SK-N-SH (cell line): ENCODE results near the gene RBM46. TPM values are rescaled to one million over a fixed set of nuclear protein-coding genes. Genes with fewer than 3 reads are reported as not detected.

Source experiments
- CTCF ChIA-PET: fragments of 300-600, 350-600 bp; formaldehyde crosslinking; extraction: SDS; loops from one replicate; lab custom pipeline; 2021; lab: Yijun Ruan, JAX
- POLR2A ChIA-PET: fragments of 350-600 bp; sonication (Branson Sonifier 250); formaldehyde crosslinking; extraction: SDS; loops from one replicate; lab custom pipeline; 2020; ENCODE audit warnings: antibody characterized with exemption, inconsistent platforms; lab: Yijun Ruan, JAX
- DNase-seq: peaks from one replicate; pipeline ENCODE4 v3.0.0; 2012
- H2AFZ ChIP-seq: fragments of 200-600 bp; sonication (generic); 2 replicates; pipeline ENCODE4 v1.8.1; 2016; ENCODE audit warnings: antibody characterized with exemption, mild to moderate bottlenecking, low read depth
- H3F3A ChIP-seq: fragments of 200-600 bp; sonication (generic); replicated peaks from 2 replicates; pipeline ENCODE3; 2016; ENCODE audit warnings: antibody characterized with exemption, mild to moderate bottlenecking; ENCODE audit not compliant: insufficient read depth
- H3K27ac ChIP-seq, 2 experiments: fragments of 200-500 bp in 1 of 2; fragments of 200-600 bp in 1 of 2; sonication (Bioruptor generic) in 1 of 2; sonication (generic), shearing (Covaris generic) in 1 of 2; 2 replicates each; pipeline versions ENCODE4 v1.5.1 to v1.6.1; 2014 to 2016; ENCODE audit warnings: low read depth in 2 of 2, inconsistent platforms in 1 of 2, low read length in 1 of 2, mild to moderate bottlenecking in 1 of 2, mixed read lengths in 1 of 2
- H3K27me3 ChIP-seq: fragments of 200-600 bp; sonication (generic), shearing (Covaris generic); 2 replicates; pipeline ENCODE4 v1.6.1; 2016; ENCODE audit warnings: mixed run types; ENCODE audit not compliant: insufficient read depth
- H3K36me3 ChIP-seq, 2 experiments: fragments of 200-500 bp in 1 of 2; fragments of 200-600 bp in 1 of 2; sonication (Bioruptor generic) in 1 of 2; sonication (generic) in 1 of 2; replicated peaks in 1 of 2; 2 replicates each; pipeline versions ENCODE3 to v1.5.1; 2014 to 2016; ENCODE audit warnings: low read length in 1 of 2, mild to moderate bottlenecking in 1 of 2; ENCODE audit not compliant: insufficient read depth in 2 of 2, control insufficient read depth in 1 of 2
- H3K4me1 ChIP-seq, 2 experiments: fragments of 200-500 bp in 1 of 2; fragments of 200-600 bp in 1 of 2; sonication (Bioruptor generic) in 1 of 2; sonication (generic), shearing (Covaris generic) in 1 of 2; 2 replicates each; pipeline versions ENCODE4 v1.5.1 to v1.6.1; 2014 to 2016; ENCODE audit warnings: low read depth in 1 of 2, low read length in 1 of 2, mixed run types in 1 of 2; ENCODE audit not compliant: insufficient read depth in 2 of 2, control insufficient read depth in 1 of 2
- H3K4me2 ChIP-seq: fragments of 200-600 bp; sonication (generic), shearing (Covaris generic); 2 replicates; pipeline ENCODE4 v1.6.1; 2017; ENCODE audit warnings: mixed run types
- H3K4me3 ChIP-seq, 2 experiments: fragments of 200-500 bp in 1 of 2; fragments of 200-600 bp in 1 of 2; sonication (Bioruptor generic) in 1 of 2; sonication (generic), shearing (Covaris generic) in 1 of 2; 2 replicates each; pipeline versions ENCODE4 v1.5.1 to v1.8.1; 2014 to 2016; ENCODE audit warnings: low read depth in 2 of 2, inconsistent platforms in 1 of 2, low read length in 1 of 2, mild to moderate bottlenecking in 1 of 2, mixed read lengths in 1 of 2, moderate library complexity in 1 of 2
- H3K79me2 ChIP-seq: fragments of 200-600 bp; sonication (generic); 2 replicates; pipeline ENCODE4 v1.8.1; 2017; ENCODE audit warnings: mild to moderate bottlenecking; ENCODE audit not compliant: insufficient read depth
- H3K9ac ChIP-seq: fragments of 200-600 bp; sonication (generic); 2 replicates; pipeline ENCODE4 v1.6.1; 2017; ENCODE audit warnings: mixed run types
- H3K9me2 ChIP-seq: fragments of 200-600 bp; sonication (generic); 2 replicates; pipeline ENCODE4 v1.6.1; 2017; ENCODE audit warnings: mixed run types
- H3K9me3 ChIP-seq: fragments of 200-600 bp; sonication (generic); 2 replicates; pipeline ENCODE4 v1.6.1; 2017; ENCODE audit warnings: mixed run types, mild to moderate bottlenecking, moderate library complexity
- H4K20me1 ChIP-seq: fragments of 200-600 bp; sonication (generic); 2 replicates; pipeline ENCODE4 v1.6.1; 2017; ENCODE audit warnings: mild to moderate bottlenecking, mixed run types; ENCODE audit not compliant: insufficient read depth
- CHD2 ChIP-seq: fragments of 150-350 bp; IDR thresholded peaks from 2 replicates; pipeline ENCODE4 v1.6.1; 2018; ENCODE audit warnings: low read length; ENCODE audit not compliant: partially characterized antibody
- EZH2phosphoT487 ChIP-seq: fragments of 200-600 bp; sonication (generic); IDR thresholded peaks from 2 replicates; pipeline ENCODE4 v1.6.1; 2017; ENCODE audit warnings: low read depth, mixed run types, mild to moderate bottlenecking, antibody characterized with exemption, moderate library complexity, borderline replicate concordance
- FOSL2 ChIP-seq: IDR thresholded peaks from 2 replicates; pipeline ENCODE4 v1.4.0; 2012; ENCODE audit warnings: low read depth, mild to moderate bottlenecking, moderate library complexity, borderline replicate concordance
- FOXJ3 ChIP-seq: sonication (generic); formaldehyde crosslinking; IDR thresholded peaks from 2 replicates; pipeline ENCODE4 v1.5.1; 2020; ENCODE audit warnings: mild to moderate bottlenecking, missing genetic modification reagents
- FOXM1 ChIP-seq: IDR thresholded peaks from 2 replicates; pipeline ENCODE4 v1.4.0; 2012; ENCODE audit warnings: low read depth, mild to moderate bottlenecking
- GABPA ChIP-seq: IDR thresholded peaks from 2 replicates; pipeline ENCODE4 v1.4.0; 2012; ENCODE audit warnings: low read depth, mild to moderate bottlenecking
- GATA2 ChIP-seq: sonication (generic); formaldehyde crosslinking; IDR thresholded peaks from 2 replicates; pipeline ENCODE4 v1.5.0; 2020; ENCODE audit warnings: mild to moderate bottlenecking, missing genetic modification reagents
- JUND ChIP-seq: IDR thresholded peaks from 2 replicates; pipeline ENCODE4 v1.4.0; 2012
- MXI1 ChIP-seq: IDR thresholded peaks from 2 replicates; pipeline ENCODE4 v1.6.1; 2012; ENCODE audit warnings: mild to moderate bottlenecking, low read depth, low read length, improper control_type of control experiment
- NRF1 ChIP-seq: IDR thresholded peaks from 2 replicates; pipeline ENCODE4 v1.6.1; 2012; ENCODE audit warnings: low read depth, mild to moderate bottlenecking, low read length
- PBX3 ChIP-seq: IDR thresholded peaks from 2 replicates; pipeline ENCODE4; 2012
- RCOR1 ChIP-seq: fragments of 150-350 bp; IDR thresholded peaks from 2 replicates; pipeline ENCODE4 v1.6.1; 2017; ENCODE audit warnings: antibody characterized with exemption, low read length
- REST ChIP-seq: IDR thresholded peaks from 2 replicates; pipeline ENCODE4 v1.6.1; 2012; ENCODE audit warnings: mild to moderate bottlenecking, low read depth, low read length, moderate library complexity
- RFX5 ChIP-seq: IDR thresholded peaks from 2 replicates; pipeline ENCODE4 v1.6.1; 2012; ENCODE audit warnings: mild to moderate bottlenecking, improper control_type of control experiment, low read length
- SIN3A ChIP-seq: IDR thresholded peaks from 2 replicates; pipeline ENCODE4 v1.6.1; 2012; ENCODE audit warnings: low read depth, mild to moderate bottlenecking, low read length, moderate library complexity, borderline replicate concordance
- TAF1 ChIP-seq: IDR thresholded peaks from 2 replicates; pipeline ENCODE4 v1.6.1; 2012; ENCODE audit warnings: low read depth, mild to moderate bottlenecking, low read length, moderate library complexity, borderline replicate concordance
- TCF12 ChIP-seq: IDR thresholded peaks from 2 replicates; pipeline ENCODE4 v1.4.0; 2012
- WGBS: methylation state at CpG from one replicate; pipeline ENCODE4 v1.1.6; 2017; ENCODE audit warnings: low lambda C conversion rate; 5-methylcytosine and 5-hydroxymethylcytosine counted together
- polyA plus RNA-seq, 3 experiments: library from polyadenylated mRNA; depleted of rRNA; stranded (reverse); fragments of >200 nt; gene quantifications; 2 replicates each; pipeline ENCODE4 v1.2.3, GENCODE V29; 2012
- TF ChIP-seq, protein P1 (sequence below): IDR thresholded peaks from 2 replicates; pipeline ENCODE4 v1.4.0; 2012; ENCODE audit warnings: low read depth, borderline replicate concordance
- TF ChIP-seq, protein P2 (sequence below): IDR thresholded peaks from 2 replicates; pipeline ENCODE4 v1.4.0; 2012; ENCODE audit warnings: low read depth, borderline replicate concordance
- TF ChIP-seq, protein P3 (sequence below): fragments of 150-350 bp; IDR thresholded peaks from 2 replicates; pipeline ENCODE4 v1.6.1; 2017; ENCODE audit warnings: antibody characterized with exemption, low read length, low read depth, borderline replicate concordance

The RBM46 gene
- polyA plus RNA-seq, 1 of the 3 experiments (the other 2 are of a cell fraction): not detected

GRCh38 chr4:154739111-154739510 is 42.0 kb upstream of the RBM46 start:
- H3K9me2 ChIP-seq: no peaks in the 10 kb centered on the region
- H3K27me3 ChIP-seq: peaks cover 36% of the 10 kb centered on the region
- H3F3A ChIP-seq: no peaks in the 10 kb centered on the region
- POLR2A ChIA-PET: no interaction called here
- no peaks in the 10 kb centered on the region for H4K20me1 ChIP-seq
- no peaks in the 10 kb centered on the region for H3K9me3 ChIP-seq
- no peaks in the 10 kb centered on the region; a peak in 2 of 4 replicates for H3K4me1 ChIP-seq
- CTCF ChIA-PET: no interaction called here
- no peak overlapping the region for H3K9ac ChIP-seq
- no peak overlapping the region for H3K27ac ChIP-seq
- H3K79me2 ChIP-seq: no peaks in the 10 kb centered on the region
- no peak overlapping the region for H2AFZ ChIP-seq
- H3K4me3 ChIP-seq: no peak overlapping the region
- DNase-seq: no peak
- no peak for TF ChIP-seq FOXJ3 (CRISPR knock-in tag)
- no peak for TF ChIP-seq CHD2
- TF ChIP-seq TCF12: no peak
- no peak for TF ChIP-seq GATA2 (CRISPR knock-in tag)
- TF ChIP-seq EZH2phosphoT487: no peak
- no peak for TF ChIP-seq FOXM1
- no peak for TF ChIP-seq GABPA
- no peak for TF ChIP-seq JUND
- TF ChIP-seq SIN3A: no peak
- H3K4me2 ChIP-seq: no peak overlapping the region
- H3K36me3 ChIP-seq: no peaks in the 10 kb centered on the region

GRCh38 chr4:154740462-154740861 is 40.6 kb upstream of the RBM46 start:
- Histone ChIP-seq H3K9ac (no peak overlapping the region), H3K36me3 (no peaks in the 10 kb centered on the region), H3K4me3 (no peak overlapping the region), H2AFZ (no peak overlapping the region), H3K27me3 (peaks cover 47% of the 10 kb centered on the region), H3F3A (no peaks in the 10 kb centered on the region), H3K79me2 (no peaks in the 10 kb centered on the region), H3K27ac (no peak overlapping the region), H3K9me3 (no peaks in the 10 kb centered on the region), H4K20me1 (no peaks in the 10 kb centered on the region), H3K9me2 (no peaks in the 10 kb centered on the region), H3K4me2 (no peak overlapping the region), H3K4me1 (no peaks in the 10 kb centered on the region; a peak in 2 of 4 replicates)
- DNase-seq: no peak
- ChIA-PET CTCF (interaction anchor here (1.6 kb wide), 1 partner anchor 103 kb away, joined by 4 read pairs; no protein-coding TSS in a partner anchor), POLR2A (no interaction called here)
- 40% methylated on average over 24 of the region's 24 CpGs for WGBS
- no peak for TF ChIP-seq PBX3
- TF ChIP-seq, protein P1, sequence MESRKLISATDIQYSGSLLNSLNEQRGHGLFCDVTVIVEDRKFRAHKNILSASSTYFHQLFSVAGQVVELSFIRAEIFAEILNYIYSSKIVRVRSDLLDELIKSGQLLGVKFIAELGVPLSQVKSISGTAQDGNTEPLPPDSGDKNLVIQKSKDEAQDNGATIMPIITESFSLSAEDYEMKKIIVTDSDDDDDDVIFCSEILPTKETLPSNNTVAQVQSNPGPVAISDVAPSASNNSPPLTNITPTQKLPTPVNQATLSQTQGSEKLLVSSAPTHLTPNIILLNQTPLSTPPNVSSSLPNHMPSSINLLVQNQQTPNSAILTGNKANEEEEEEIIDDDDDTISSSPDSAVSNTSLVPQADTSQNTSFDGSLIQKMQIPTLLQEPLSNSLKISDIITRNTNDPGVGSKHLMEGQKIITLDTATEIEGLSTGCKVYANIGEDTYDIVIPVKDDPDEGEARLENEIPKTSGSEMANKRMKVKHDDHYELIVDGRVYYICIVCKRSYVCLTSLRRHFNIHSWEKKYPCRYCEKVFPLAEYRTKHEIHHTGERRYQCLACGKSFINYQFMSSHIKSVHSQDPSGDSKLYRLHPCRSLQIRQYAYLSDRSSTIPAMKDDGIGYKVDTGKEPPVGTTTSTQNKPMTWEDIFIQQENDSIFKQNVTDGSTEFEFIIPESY: no peak
- no peak for TF ChIP-seq MXI1
- TF ChIP-seq RCOR1: no peak
- TF ChIP-seq NRF1: no peak
- no peak for TF ChIP-seq GATA2 (CRISPR knock-in tag)
- no peak for TF ChIP-seq REST
- TF ChIP-seq, protein P2, sequence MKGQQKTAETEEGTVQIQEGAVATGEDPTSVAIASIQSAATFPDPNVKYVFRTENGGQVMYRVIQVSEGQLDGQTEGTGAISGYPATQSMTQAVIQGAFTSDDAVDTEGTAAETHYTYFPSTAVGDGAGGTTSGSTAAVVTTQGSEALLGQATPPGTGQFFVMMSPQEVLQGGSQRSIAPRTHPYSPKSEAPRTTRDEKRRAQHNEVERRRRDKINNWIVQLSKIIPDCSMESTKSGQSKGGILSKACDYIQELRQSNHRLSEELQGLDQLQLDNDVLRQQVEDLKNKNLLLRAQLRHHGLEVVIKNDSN: no peak
- TF ChIP-seq TAF1: no peak
- TF ChIP-seq, protein P3, sequence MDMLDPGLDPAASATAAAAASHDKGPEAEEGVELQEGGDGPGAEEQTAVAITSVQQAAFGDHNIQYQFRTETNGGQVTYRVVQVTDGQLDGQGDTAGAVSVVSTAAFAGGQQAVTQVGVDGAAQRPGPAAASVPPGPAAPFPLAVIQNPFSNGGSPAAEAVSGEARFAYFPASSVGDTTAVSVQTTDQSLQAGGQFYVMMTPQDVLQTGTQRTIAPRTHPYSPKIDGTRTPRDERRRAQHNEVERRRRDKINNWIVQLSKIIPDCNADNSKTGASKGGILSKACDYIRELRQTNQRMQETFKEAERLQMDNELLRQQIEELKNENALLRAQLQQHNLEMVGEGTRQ: no peak
- no peak for TF ChIP-seq RFX5
- TF ChIP-seq SIN3A: no peak
- TF ChIP-seq EZH2phosphoT487: no peak
- no peak for TF ChIP-seq TCF12
- TF ChIP-seq FOSL2: no peak
